Measurements from ENCODE around the gene KLRC4.
"Not testable (repeated sequence)": the region's sequence is repeated elsewhere in the genome, so short reads cannot be mapped to it uniquely, and the experiment has no call there.

DNA sequence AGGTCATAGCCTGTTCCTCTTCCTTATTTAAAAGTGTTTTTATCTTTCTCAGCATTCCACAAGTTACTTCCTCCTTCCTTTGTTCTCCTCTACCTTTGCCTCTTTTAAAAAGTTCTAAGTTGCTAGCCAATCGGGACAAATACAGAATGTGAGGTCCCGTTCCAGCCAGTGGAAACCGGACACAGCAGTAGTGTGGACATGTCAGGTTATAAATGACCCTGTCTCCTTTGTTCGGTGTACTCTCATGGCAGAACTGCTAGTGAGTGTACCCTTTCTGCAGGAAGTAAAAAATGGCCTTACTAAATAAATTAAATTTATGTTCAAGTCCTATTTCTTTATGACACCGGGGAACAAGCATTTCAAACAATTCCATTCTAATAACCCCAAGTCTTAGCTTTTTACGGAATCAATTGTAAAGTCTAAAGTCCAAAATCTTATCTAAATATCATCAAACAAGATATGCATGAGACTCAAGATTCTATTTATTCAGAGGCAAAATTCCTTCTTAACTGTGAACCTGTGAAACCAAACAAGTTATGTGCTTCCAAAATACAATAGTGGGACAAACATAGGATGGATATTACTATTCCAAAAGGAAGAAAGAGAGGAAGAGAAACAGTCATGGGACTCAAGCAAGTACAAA is 37.5 kb downstream of the KLRC4 start:
- TF ChIP-seq, protein P1, sequence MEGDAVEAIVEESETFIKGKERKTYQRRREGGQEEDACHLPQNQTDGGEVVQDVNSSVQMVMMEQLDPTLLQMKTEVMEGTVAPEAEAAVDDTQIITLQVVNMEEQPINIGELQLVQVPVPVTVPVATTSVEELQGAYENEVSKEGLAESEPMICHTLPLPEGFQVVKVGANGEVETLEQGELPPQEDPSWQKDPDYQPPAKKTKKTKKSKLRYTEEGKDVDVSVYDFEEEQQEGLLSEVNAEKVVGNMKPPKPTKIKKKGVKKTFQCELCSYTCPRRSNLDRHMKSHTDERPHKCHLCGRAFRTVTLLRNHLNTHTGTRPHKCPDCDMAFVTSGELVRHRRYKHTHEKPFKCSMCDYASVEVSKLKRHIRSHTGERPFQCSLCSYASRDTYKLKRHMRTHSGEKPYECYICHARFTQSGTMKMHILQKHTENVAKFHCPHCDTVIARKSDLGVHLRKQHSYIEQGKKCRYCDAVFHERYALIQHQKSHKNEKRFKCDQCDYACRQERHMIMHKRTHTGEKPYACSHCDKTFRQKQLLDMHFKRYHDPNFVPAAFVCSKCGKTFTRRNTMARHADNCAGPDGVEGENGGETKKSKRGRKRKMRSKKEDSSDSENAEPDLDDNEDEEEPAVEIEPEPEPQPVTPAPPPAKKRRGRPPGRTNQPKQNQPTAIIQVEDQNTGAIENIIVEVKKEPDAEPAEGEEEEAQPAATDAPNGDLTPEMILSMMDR (IDR thresholded peaks at IDR 0.05; ENCODE audit: borderline replicate concordance, extremely low read depth, low read length, poor library complexity, severe bottlenecking), result not testable (repeated sequence)
- TF ChIP-seq EZH2 (IDR thresholded peaks at IDR 0.05; ENCODE audit: borderline replicate concordance, low read depth, low read length, severe bottlenecking), result not testable (repeated sequence)

Data from DND-41 (cell line).